BLaER1 treated with 17β-estradiol and CSF1 and Interleukin-3, amounts not matched to agents 10 nM and 100 nM (cell line): ENCODE data around the gene SCYL1.
A peak's percentile ranks its signal among the peaks of the same experiment; 100 is the strongest.

Source experiments
- H3K27ac ChIP-seq, 11 experiments: shearing (Covaris generic); formaldehyde crosslinking; 2 replicates each; pipeline ENCODE4 v1.8.1; 2022
- H3K27me3 ChIP-seq, 11 experiments: shearing (Covaris generic); formaldehyde crosslinking; 2 replicates each; pipeline ENCODE4 v1.8.1; 2022
- H3K36me3 ChIP-seq, 11 experiments: shearing (Covaris generic); formaldehyde crosslinking; 2 replicates each; pipeline ENCODE4 v1.8.1; 2022
- H3K4me1 ChIP-seq, 10 experiments: shearing (Covaris generic); formaldehyde crosslinking; 2 replicates each; pipeline ENCODE4 v1.8.1; 2022
- H3K4me2 ChIP-seq, 11 experiments: shearing (Covaris generic); formaldehyde crosslinking; 2 replicates each; pipeline ENCODE4 v1.8.1; 2022
- H3K4me3 ChIP-seq, 10 experiments: shearing (Covaris generic); formaldehyde crosslinking; 2 replicates each; pipeline ENCODE4 v1.8.1; 2022
- H3K9ac ChIP-seq, 11 experiments: shearing (Covaris generic); formaldehyde crosslinking; 2 replicates each; pipeline ENCODE4 v1.8.1; 2022
- H3K9me3 ChIP-seq, 11 experiments: shearing (Covaris generic); formaldehyde crosslinking; replicated peaks in 1 of 11; 2 replicates each; pipeline ENCODE4 v1.8.1; 2022
- H4K20me1 ChIP-seq, 11 experiments: shearing (Covaris generic); formaldehyde crosslinking; 2 replicates each; pipeline ENCODE4 v1.8.1; 2022
- Cebpa-rat ChIP-seq, 11 experiments: shearing (Covaris generic); IDR thresholded peaks; 2 replicates each; pipeline ENCODE4 v1.8.1; 2022

SCYL1 gene

DNA sequence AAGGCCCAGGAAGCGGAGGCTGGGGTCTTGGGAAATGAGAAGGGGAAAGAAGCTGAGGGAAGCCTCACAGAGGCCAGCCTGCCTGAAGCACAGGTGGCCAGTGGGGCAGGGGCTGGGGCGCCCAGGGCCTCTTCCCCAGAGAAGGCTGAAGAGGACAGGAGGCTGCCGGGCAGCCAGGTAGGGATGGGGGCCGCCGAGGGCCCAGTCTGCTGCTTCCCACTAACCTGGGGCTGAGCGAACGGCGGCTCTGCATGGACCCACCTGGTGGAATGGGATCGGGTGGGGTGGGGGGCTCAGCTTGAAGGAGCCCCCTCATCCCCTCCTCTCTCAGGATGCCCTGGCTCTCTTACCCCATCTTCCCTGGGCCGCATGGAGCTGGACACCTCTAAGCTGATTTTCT, 58.7 kb downstream of the SCYL1 start:
- H3K27me3 ChIP-seq: no peaks in the 10 kb centered on the region
- no peak for TF ChIP-seq Cebpa-rat (IDR thresholded peaks at IDR 0.05)
- H3K36me3 ChIP-seq: peaks cover 74 to 86% (median 81%) of the 10 kb centered on the region in 11 experiments
- no peaks in the 10 kb centered on the region for H3K9me3 ChIP-seq
- H3K4me3 ChIP-seq: no peak overlapping the region
- no peak overlapping the region for H3K4me2 ChIP-seq
- peaks cover 34 to 91% (median 42%) of the 10 kb centered on the region in 10 experiments for H3K4me1 ChIP-seq
- H3K9ac ChIP-seq: peak overlapping the region; percentile 2 to 55 (median 30); a peak in 12 of 22 replicates
- H4K20me1 ChIP-seq: peaks cover 0 to 86% (median 13%) of the 10 kb centered on the region in 11 experiments; a peak in 11 of 22 replicates
- peak overlapping the region in 8 of 11 experiments; percentile 9 to 44 (median 32); a peak in 10 of 22 replicates for H3K27ac ChIP-seq

- no peak for TF ChIP-seq Cebpa-rat (IDR thresholded peaks at IDR 0.05)
- Histone ChIP-seq H3K9ac (peak overlapping the region in 8 of 11 experiments; percentile 1 to 55 (median 16); a peak in 6 of 22 replicates), H3K4me2 (no peak overlapping the region), H4K20me1 (peaks cover 0 to 86% (median 14%) of the 10 kb centered on the region in 11 experiments; a peak in 12 of 22 replicates), H3K27ac (peak overlapping the region in 5 of 11 experiments; percentile 25 to 44 (median 40); a peak in 8 of 22 replicates), H3K4me3 (no peak overlapping the region), H3K36me3 (peaks cover 73 to 81% (median 77%) of the 10 kb centered on the region in 11 experiments), H3K4me1 (peaks cover 35 to 91% (median 42%) of the 10 kb centered on the region in 10 experiments), H3K27me3 (no peaks in the 10 kb centered on the region), H3K9me3 (no peaks in the 10 kb centered on the region)
Measured at GRCh38 chr11:65584106-65584505, 59.2 kb downstream of the SCYL1 start.

DNA sequence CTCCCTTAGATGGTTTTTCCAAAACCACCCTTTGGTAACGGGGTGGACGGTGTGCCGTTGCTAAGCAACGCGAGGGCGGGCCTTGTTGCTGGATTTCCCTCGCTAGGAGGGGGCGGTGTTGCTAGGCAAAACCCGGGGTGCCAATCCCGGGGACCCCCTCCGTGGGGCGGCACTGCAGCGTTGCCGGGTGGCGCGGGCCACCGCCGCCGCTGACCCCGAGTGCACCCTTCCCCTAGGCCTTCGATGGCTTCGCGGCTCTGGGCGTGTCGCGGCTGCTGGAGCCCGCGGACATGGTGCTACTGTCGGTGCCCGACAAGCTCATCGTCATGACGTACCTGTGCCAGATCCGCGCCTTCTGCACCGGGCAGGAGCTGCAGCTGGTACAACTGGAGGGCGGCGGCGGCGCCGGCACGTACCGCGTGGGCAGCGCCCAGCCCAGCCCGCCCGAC, 59.9 kb downstream of the SCYL1 start:
- Histone ChIP-seq H3K4me1 (peaks cover 41 to 94% (median 46%) of the 10 kb centered on the region in 10 experiments), H4K20me1 (peaks cover 0 to 86% (median 21%) of the 10 kb centered on the region in 11 experiments; a peak in 12 of 22 replicates), H3K9ac (no peak overlapping the region), H3K36me3 (peaks cover 68 to 81% (median 75%) of the 10 kb centered on the region in 11 experiments), H3K27ac (no peak overlapping the region), H3K4me3 (no peak overlapping the region), H3K4me2 (no peak overlapping the region), H3K27me3 (no peaks in the 10 kb centered on the region), H3K9me3 (no peaks in the 10 kb centered on the region)
- TF ChIP-seq Cebpa-rat (IDR thresholded peaks at IDR 0.05): no peak

GRCh38 chr11:65585396-65586246, 60.7 kb downstream of the SCYL1 start:
- Histone ChIP-seq H3K4me2 (peak overlapping the region; percentile 78 to 99 (median 97); a peak in 16 of 22 replicates), H3K9ac (peak overlapping the region in 7 of 11 experiments; percentile 65 to 77 (median 75); a peak in 8 of 22 replicates), H4K20me1 (peaks cover 0 to 85% (median 21%) of the 10 kb centered on the region in 11 experiments; a peak in 12 of 22 replicates), H3K27me3 (no peaks in the 10 kb centered on the region), H3K9me3 (no peaks in the 10 kb centered on the region), H3K27ac (peak overlapping the region in 7 of 11 experiments; percentile 30 to 91 (median 84); a peak in 8 of 22 replicates), H3K4me3 (no peak overlapping the region), H3K4me1 (peaks cover 48 to 85% (median 53%) of the 10 kb centered on the region in 10 experiments), H3K36me3 (peaks cover 67 to 81% (median 75%) of the 10 kb centered on the region in 11 experiments)
- no peak for TF ChIP-seq Cebpa-rat (IDR thresholded peaks at IDR 0.05)

GRCh38 chr11:65586247-65586630, 61.4 kb downstream of the SCYL1 start:
- no peaks in the 10 kb centered on the region for H3K27me3 ChIP-seq
- H3K27ac ChIP-seq: peak overlapping the region; percentile 23 to 91 (median 82); a peak in 17 of 22 replicates
- H3K4me3 ChIP-seq: peak overlapping the region in 1 of 10 experiments; percentile 16; a peak in 1 of 20 replicates
- peaks cover 48 to 83% (median 53%) of the 10 kb centered on the region in 10 experiments for H3K4me1 ChIP-seq
- TF ChIP-seq Cebpa-rat (IDR thresholded peaks at IDR 0.05): no peak
- no peaks in the 10 kb centered on the region for H3K9me3 ChIP-seq
- peaks cover 0 to 85% (median 20%) of the 10 kb centered on the region in 11 experiments; a peak in 12 of 22 replicates for H4K20me1 ChIP-seq
- peak overlapping the region; percentile 78 to 99 (median 97); a peak in 21 of 22 replicates for H3K4me2 ChIP-seq
- H3K36me3 ChIP-seq: peaks cover 67 to 81% (median 75%) of the 10 kb centered on the region in 11 experiments
- H3K9ac ChIP-seq: peak overlapping the region in 9 of 11 experiments; percentile 33 to 77 (median 75); a peak in 13 of 22 replicates

DNA sequence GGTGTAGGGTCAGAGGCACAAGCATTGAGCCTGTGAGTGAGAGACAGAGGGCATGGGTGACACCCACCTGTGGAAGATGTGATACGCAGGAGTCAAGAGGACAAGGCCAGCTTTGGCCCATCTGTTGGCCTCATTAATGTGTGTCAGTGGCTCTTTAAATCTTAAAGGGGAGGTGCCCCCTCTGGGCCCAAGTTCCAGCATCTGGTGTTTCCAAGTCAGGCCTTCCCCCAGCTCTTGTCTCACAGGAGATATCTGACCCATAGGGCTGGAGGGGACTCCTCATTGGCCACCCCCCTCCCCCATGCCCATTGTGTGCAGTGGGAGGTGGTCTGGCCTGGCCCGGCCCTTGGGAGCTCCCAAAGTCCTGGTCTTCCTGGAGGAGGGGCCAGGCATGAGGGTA, 61.8 kb downstream of the SCYL1 start:
- peak overlapping the region in 10 of 11 experiments; percentile 23 to 91 (median 82); a peak in 17 of 22 replicates for H3K27ac ChIP-seq
- peak overlapping the region; percentile 78 to 99 (median 97) for H3K4me2 ChIP-seq
- H3K4me1 ChIP-seq: peaks cover 48 to 81% (median 53%) of the 10 kb centered on the region in 10 experiments
- H3K4me3 ChIP-seq: peak overlapping the region in 2 of 10 experiments; percentile 15 to 16; a peak in 2 of 20 replicates
- no peak for TF ChIP-seq Cebpa-rat (IDR thresholded peaks at IDR 0.05)
- H3K36me3 ChIP-seq: peaks cover 65 to 79% (median 73%) of the 10 kb centered on the region in 11 experiments
- H4K20me1 ChIP-seq: peaks cover 0 to 82% (median 20%) of the 10 kb centered on the region in 11 experiments; a peak in 12 of 22 replicates
- no peaks in the 10 kb centered on the region for H3K9me3 ChIP-seq
- H3K27me3 ChIP-seq: no peaks in the 10 kb centered on the region
- H3K9ac ChIP-seq: peak overlapping the region in 10 of 11 experiments; percentile 33 to 77 (median 74); a peak in 14 of 22 replicates
